Measurements from ENCODE around the gene ICOS. TPM values are rescaled to one million over a fixed set of nuclear protein-coding genes. Genes with fewer than 3 reads are reported as not detected.
A peak's percentile ranks its signal among the peaks of the same experiment; 100 is the strongest.

The ICOS gene
- total and polyA plus RNA-seq, 10 of the 15 experiments (the other 5 are each of a cell fraction or from before 2014, with no cell fraction given), result 0.47 to 36.0 (median 0.87) TPM

GRCh38 chr2:203951366-203951902 lies 14.9 kb downstream of the ICOS start:
- in situ Hi-C loops (cut with MboI) (no loop called here), intact Hi-C loops (cut with micrococcal nuclease; ENCODE audit: unreplicated experiment) (loop anchor here (5.0 kb wide), 1 partner anchor 41 kb away; no protein-coding TSS in a partner anchor)
- Histone ChIP-seq H3K4me1 (ENCODE audit: control insufficient read depth, insufficient read depth, low read length) (peaks cover 4% of the 10 kb centered on the region), H3K27ac (ENCODE audit: control insufficient read depth, insufficient read depth) (no peak overlapping the region), H3K9ac (ENCODE audit: control insufficient read depth, insufficient read depth, low read length) (no peak overlapping the region), H3K79me2 (ENCODE audit: control insufficient read depth, insufficient read depth, low read length) (no peaks in the 10 kb centered on the region), H3K9me3 (replicated peaks; ENCODE audit: control insufficient read depth, insufficient read depth, low read length) (no peaks in the 10 kb centered on the region), H3K36me3 (ENCODE audit: control insufficient read depth in 2 of 2, insufficient read depth in 2 of 2, low read length in 1 of 2) (no peaks in the 10 kb centered on the region), H3K4me2 (ENCODE audit: control insufficient read depth, insufficient read depth) (no peak overlapping the region), H3K4me3 (no peak overlapping the region), H2AFZ (ENCODE audit: control insufficient read depth, low read depth, low read length) (no peak overlapping the region), H3K27me3 (replicated peaks in 1 of 2; ENCODE audit: control insufficient read depth in 2 of 2, insufficient read depth in 2 of 2, low read length in 1 of 2) (no peaks in the 10 kb centered on the region), H4K20me1 (ENCODE audit: control insufficient read depth, insufficient read depth) (no peaks in the 10 kb centered on the region)
- ChIA-PET CTCF (interaction anchor here (0.6 to 0.9 kb wide), 3 partner anchors 19 to 930 kb away, joined by 3 read pairs; no protein-coding TSS in a partner anchor), RAD21 (ENCODE audit: unreplicated experiment) (no interaction called here), POLR2A (interaction anchor here (0.6 to 0.7 kb wide), 2 partner anchors 8 to 122 kb away, joined by 4 read pairs; no protein-coding TSS in a partner anchor), SMC1A (ENCODE audit: uncharacterized antibody, unreplicated experiment) (interaction anchor here (0.7 kb wide), 1 partner anchor 579 kb away, joined by 3 read pairs; no protein-coding TSS in a partner anchor)
- DNase-seq (ENCODE audit: low read depth, low spot score) (peak; percentile 23), FAIRE-seq (no peak), ATAC-seq (peak; percentile 62)
- BruUV-seq (replicated peaks), result no TSS peak
- WGBS (ENCODE audit: insufficient coverage, insufficient replicate concordance, low lambda C conversion rate, missing lambda C conversion rate), result 15% methylated on average over 10 of the region's 10 CpGs
- TF ChIP-seq ZNF24 (IDR thresholded peaks at IDR 0.05) (no peak), GATAD2B (conservative IDR thresholded peaks at IDR 0.05; ENCODE audit: low read depth) (0 out of 2 replicates have a peak, but pooled peaks have one; percentile 57), MXI1 (IDR thresholded peaks at IDR 0.05; ENCODE audit: low read depth, low read length) (no peak), IKZF1 (conservative IDR thresholded peaks at IDR 0.05) (peak; percentile 88), NFYB (IDR thresholded peaks at IDR 0.05; ENCODE audit: insufficient read depth, low read depth, low read length) (no peak), NRF1 (conservative IDR thresholded peaks at IDR 0.05; ENCODE audit: low read depth, low read length) (no peak), ZNF274 (IDR thresholded peaks at IDR 0.05; ENCODE audit: insufficient read depth, insufficient read length) (no peak), IKZF2 (IDR thresholded peaks at IDR 0.05) (peak; percentile 79 to 85; a peak in 3 of 4 replicates), MEF2A (IDR thresholded peaks at IDR 0.05; ENCODE audit: insufficient read depth, low read depth, low read length) (no peak), IRF4 (IDR thresholded peaks at IDR 0.05; ENCODE audit: low read depth, low read length) (no peak), SPI1 (IDR thresholded peaks at IDR 0.05; ENCODE audit: borderline replicate concordance, insufficient read depth, low read depth, low read length) (peak; percentile 81), MEF2B (IDR thresholded peaks at IDR 0.05; ENCODE audit: partially characterized antibody, poor library complexity, severe bottlenecking) (peak; percentile 57), RUNX3 (IDR thresholded peaks at IDR 0.05; ENCODE audit: low read length) (peak; percentile 67), CREM (IDR thresholded peaks at IDR 0.05; ENCODE audit: low read depth) (no peak), ZBTB11 (CRISPR knock-in tag; IDR thresholded peaks at IDR 0.05) (no peak), GABPA (IDR thresholded peaks at IDR 0.05; ENCODE audit: low read depth) (no peak), SUPT20H (IDR thresholded peaks at IDR 0.05; ENCODE audit: borderline replicate concordance, control insufficient read depth, low read depth, low read length) (no peak), KLF5 (IDR thresholded peaks at IDR 0.05; ENCODE audit: partially characterized antibody) (no peak), KDM1A (IDR thresholded peaks at IDR 0.05; ENCODE audit: borderline replicate concordance) (no peak), BACH1 (IDR thresholded peaks at IDR 0.05; ENCODE audit: borderline replicate concordance) (0 out of 2 replicates have a peak, but pooled peaks have one; percentile 29), SP1 (IDR thresholded peaks at IDR 0.05; ENCODE audit: low read depth, low read length) (no peak), NR2C2 (IDR thresholded peaks at IDR 0.05; ENCODE audit: borderline replicate concordance, control insufficient read depth, insufficient read length, low read depth) (no peak), ASH2L (IDR thresholded peaks at IDR 0.05; ENCODE audit: borderline replicate concordance, low read depth) (no peak), MYC (IDR thresholded peaks at IDR 0.05; ENCODE audit: insufficient read depth, insufficient read length, insufficient replicate concordance, low read length, severe bottlenecking) (no peak)

Data from GM12878 (cell line).